Effector CD4-positive, alpha-beta T cell (primary cell): ENCODE measurements around the gene COL7A1.
"Not testable (repeated sequence)": the region's sequence is repeated elsewhere in the genome, so short reads cannot be mapped to it uniquely, and the experiment has no call there.

ENCODE experiments used
- DNase-seq: peaks from one replicate; pipeline ENCODE4 v3.0.0-alpha.2; 2020

The COL7A1 gene

DNA sequence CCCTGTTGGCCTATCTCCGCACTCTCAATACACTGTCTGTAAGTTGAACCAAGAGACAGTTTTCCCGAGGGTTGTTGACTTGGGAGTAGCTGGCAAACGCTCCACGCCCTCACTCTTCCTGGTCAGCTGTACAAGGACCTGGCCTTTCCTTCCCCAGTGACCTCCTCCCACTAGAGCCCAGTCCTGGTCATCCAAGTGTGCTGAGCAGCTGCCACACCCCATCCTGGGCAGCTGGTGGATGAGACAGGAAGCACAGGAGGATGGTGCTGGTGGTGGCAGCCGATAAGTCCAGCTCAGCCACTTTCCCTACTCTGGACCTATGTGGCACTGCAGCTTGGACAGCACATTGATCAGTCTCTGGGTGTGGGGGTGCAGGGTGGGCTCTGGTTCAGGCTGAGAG, 58.3 kb downstream of the COL7A1 start:
- DNase-seq: no peak

DNA sequence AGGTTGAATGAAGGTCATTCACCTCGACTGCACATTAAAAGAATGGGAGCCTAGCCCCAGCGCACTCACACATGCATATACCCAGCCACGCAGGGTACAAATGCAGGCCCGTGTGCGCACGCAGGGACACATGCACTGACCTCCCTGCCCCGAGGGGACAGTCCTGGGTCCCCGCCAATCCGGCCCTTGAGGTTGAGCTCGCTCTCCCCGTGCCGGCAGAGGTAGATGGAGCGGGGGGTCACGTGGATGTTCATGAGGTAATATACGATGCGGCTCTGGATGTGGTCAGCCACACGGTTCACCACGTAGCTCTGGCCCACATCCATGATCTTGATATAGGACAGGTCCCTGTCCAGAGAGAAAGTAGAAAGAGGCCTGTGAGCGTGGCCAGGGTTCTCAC, 59.0 kb downstream of the COL7A1 start:
- DNase-seq: no peak

DNA sequence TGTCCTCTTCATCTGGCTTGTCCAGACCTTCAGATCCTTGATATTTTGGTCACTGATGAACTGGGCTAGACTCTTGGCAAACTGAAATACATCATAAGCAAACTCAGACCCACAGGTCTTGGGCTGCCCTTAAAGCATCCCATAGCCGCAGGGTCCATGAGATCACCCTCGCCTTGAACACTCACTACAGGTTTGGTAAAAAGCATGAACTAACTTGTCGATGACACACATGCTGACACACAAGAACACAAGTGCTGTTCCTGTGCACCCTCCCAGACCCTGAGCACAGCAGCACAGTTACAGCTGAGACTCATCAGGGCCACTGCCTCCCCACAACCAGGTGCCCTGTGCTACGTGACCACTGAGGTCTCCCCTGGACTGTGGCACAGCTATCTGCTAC, 59.6 kb downstream of the COL7A1 start:
- no peak for DNase-seq

DNA sequence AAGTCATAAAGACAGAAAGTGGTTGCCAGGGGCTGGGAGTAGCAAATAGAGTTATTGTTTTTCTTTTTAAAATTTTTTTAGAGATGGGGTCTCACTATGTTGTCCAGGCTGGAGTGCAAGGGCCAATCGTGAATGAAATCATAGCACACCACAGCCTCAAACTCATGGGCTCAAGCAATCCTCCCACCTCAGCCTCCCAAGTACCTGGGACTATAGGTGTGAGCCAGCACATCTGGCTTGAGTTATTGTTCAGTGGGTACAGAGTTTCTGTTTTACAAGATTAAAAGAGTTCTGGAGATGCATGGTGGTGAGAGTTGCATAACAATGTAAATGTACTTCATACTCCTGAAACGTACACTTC, 62.2 kb downstream of the COL7A1 start:
- no peak for DNase-seq

DNA sequence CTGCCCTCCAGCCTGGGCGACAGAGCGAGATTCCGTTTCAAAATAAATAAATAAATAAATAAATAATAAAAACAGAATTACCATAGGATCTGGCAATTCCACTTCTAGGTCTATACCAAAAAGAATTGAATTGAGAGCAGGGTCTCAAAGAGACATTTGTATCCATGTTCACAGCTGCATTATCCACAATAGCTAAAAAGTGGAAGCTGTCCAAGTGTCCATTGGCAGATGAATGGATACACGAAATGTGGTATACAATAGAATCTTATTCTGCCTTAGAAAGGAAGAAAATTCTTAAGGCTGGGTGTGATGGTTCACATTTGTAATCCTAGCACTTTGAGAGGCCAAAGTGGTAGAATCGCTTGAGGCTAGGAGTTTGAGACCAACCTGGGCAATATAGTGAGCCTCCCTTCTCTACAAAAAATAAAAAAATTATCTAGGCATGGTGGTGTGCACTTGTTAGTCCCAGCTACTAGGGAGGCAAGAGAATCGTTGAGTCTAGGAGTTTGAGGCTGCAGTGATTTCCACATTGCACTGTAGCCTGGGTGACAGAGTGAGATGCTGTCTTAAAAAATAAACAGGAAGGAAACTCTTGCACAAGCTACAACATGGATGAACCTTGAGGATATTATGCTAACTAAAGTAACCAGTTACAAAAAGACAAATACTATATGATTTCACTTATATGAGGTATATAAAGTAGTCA, 62.7 kb downstream of the COL7A1 start:
- DNase-seq: no peak

DNA sequence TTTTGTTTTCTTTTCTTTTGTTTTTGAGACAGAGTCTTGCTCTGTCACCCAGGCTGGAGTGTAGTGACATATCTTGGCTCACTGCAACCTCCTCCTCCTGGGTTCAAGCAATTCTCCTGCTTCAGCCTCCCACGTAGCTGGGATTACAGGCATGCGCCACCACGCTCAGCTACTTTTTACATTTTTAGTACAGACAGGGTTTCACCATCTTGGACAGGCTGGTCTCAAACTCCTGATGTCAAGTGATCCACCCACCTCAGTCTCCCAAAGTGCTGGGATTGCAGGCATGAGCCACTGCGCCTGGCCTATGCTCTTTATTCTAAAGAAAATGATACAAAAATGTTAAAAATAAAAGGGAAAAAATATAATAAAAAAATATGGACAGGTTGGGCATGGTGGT, 64.4 kb downstream of the COL7A1 start:
- not testable (repeated sequence) for DNase-seq

DNA sequence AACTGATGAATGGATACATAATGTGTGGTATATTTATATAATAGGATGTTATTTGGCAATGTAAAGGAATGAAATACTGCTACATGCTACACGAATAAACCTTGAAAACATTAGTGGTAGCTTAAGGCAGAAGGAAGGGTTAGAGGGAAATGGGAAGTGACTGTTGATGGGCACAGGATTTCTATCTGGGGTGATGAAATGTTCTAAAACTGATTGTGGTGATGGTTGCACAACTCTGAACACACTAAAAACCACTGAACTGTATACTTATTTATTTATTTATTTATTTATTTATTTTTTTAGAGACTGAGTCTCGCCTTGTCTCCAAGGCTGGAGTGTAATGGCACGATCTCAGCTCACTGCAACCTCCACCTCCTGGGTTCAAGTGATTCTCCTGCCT, 66.4 kb downstream of the COL7A1 start:
- DNase-seq: no peak

DNA sequence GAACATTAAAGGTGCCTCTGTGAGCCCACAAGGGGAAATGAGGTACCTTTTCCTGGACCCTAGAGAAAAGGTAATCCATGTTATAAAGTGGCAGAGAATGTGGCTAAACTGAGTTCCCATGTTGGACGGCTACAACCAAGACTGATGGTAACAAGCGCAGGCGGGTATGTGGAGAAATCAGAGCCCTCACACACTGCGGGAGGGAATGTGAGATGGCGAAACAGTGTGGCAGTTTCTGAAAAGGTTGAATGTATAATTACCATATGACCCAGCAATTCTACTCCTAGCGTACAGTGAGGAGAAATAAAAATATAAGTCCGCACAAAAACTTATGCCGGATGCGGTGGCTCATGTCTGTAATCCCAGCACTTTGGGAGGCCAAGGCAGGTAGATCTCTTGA, 67.1 kb downstream of the COL7A1 start:
- DNase-seq: no peak

DNA sequence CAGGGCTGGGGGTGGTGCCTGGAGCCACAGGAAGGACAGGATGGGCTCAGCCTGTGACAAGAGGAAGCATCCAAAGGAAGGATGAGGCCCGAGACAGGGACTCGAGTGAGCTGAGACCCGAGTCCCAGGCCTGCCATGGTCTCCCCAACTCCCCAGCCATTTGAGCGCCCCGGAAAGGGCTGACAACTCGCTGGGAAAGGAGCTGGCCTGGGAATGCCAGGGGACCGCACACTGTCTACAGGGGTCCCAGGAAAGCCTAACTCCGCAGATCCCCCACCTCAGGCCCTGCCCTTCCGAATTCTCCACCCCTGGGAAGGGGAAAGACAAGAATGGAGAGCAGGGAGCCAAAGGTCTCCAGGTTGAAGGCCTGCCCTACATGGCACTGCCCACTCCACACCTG, 70.2 kb downstream of the COL7A1 start:
- no peak for DNase-seq

DNA sequence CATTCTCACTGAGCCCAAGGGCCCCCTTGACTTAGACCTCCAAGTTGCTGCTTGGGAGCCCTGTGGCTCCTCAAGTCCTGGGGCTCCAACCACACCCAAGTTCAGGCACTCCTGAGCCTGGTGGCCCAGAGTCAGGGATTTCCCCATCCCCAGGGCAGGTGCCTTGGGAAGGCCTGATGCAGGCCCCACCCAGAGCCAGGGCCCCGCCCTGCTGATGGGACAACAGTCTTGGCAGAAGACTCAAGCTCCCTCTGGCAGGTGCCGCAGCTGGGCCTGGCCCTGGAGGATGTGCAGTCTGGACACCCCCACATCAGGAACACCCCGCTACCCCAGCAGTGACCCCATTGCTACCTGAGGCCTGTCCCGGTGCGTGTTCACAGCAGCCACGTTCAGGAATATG, 73.5 kb downstream of the COL7A1 start:
- no peak for DNase-seq

DNA sequence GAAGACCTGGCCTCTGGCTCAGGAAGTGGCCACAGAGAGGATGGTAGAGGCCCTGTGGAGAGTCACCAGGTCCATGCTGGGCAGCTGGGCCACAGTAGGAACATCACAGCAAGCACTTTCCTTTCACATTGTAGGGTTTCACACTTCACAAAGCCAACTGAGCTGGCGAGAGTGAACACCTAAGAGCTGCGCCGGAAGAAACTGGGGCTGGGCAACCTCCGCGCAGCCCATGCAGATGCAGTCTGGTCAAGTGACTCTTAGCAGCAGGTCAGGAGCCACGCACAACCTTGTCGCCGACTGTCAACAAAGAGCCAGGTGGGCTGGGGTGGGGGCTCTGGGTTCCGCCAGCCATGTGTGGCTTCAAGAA, 75.9 kb downstream of the COL7A1 start:
- DNase-seq: no peak

DNA sequence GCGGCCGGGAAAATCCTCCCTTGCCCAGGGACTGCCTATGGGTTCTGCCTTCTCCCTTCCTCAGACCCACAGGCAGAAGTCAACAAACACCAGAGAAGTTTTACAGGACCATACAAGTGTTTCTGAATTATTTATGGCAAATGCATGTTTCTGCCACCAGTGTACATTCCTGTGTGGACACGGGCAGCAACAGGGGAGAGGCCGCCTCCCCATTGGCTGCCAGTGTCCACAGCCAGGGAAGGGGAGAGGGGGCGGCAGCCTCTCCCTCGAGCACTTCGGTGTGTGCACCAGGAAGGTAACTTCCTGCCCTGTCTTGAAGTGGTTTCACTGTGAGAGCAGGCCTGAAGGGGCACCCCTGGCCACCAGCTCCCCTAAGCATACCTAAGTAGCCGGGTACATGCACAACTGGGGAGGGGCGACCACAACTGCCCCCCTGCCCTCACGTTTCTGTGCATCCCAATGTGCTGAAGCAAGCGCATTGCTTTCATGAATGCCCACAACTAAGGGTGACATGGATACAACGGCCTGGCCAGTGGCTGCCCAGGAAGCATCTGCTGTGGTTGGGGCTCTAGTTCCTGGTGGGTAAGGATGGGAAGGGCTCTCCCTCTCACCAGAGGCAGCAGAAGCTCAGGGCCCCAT, 76.4 kb downstream of the COL7A1 start:
- DNase-seq: no peak

DNA sequence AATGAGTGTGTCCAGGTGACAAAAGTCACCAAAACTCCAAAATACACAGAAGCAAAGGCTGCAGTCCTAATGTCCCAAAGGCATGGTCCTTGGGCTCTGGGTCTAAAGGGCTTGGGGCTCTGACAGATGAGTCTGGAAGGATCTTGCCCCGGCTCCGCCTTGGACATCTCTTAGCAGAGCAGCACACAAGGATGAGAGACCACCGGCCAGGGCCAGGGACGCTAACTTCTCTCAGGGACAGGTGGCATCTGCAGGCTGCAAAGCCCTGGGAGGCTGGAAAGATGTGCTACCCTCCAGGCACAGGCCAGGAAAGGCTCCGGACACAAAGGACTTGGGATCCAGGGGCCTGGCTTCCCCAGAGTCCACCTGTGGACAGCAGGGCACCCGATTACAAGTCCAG, 77.1 kb downstream of the COL7A1 start:
- no peak for DNase-seq

DNA sequence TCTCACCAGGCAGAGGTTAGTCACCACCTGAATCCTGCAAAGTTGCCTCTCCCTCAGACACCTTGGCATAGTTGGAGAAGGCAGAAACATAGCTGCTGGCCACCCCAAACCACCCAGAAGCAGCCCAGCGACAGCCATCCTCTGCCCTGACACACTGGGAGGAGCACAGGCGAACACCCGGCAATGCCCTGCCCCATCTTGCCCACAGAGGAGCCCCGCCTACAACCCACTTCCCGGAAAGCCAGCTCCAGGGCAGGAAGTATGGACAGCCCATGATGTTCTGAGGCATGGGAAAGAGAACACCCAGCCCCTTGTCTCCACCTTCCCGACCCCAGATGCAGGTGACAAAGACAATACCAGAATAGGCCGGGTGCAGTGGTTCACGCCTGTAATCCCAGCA, 78.6 kb downstream of the COL7A1 start:
- no peak for DNase-seq

DNA sequence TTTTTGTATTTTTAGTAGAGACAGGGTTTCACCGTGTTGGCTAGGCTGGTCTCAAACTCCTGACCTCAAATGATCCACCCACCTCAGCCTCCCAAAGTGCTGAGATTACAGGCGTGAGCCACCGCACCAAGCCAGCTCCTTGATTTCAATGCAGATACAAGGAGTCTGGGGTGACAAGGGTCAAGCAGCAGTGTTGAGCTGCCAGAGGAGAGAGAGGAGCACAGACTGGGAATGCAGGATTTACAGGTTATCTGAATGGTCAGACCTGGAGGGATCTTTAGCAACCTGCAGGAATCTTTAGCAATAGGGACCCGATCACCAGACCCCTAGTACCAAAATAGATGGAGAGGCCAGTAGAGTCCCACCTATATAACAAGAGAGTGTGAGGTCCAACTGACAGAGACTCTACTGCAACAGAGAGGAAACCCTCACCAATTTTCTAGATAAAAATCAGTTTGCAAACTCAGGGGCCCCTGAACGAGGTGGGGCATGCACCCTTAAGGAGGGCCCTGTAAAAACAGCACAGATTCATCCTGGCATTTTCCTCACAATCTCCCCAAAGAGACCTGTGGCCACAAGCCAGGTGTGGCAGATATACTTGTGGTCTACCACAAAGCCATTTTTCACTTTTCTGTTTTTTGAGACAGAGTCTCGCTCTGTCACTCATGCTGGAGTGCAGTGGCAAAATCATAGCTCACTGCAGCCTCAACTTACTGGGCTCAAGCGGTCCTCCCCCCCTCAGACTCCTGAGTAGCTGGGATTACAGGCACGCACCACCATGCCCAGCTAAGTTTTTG, 80.5 kb downstream of the COL7A1 start:
- no peak for DNase-seq
